ENCODE data around the gene ZNF746. TPM values are rescaled to one million over a fixed set of nuclear protein-coding genes. Genes with fewer than 3 reads are reported as not detected.

The ZNF746 gene
- total RNA-seq, 1 experiment from 2014 or later, result 19.2 TPM

DNA sequence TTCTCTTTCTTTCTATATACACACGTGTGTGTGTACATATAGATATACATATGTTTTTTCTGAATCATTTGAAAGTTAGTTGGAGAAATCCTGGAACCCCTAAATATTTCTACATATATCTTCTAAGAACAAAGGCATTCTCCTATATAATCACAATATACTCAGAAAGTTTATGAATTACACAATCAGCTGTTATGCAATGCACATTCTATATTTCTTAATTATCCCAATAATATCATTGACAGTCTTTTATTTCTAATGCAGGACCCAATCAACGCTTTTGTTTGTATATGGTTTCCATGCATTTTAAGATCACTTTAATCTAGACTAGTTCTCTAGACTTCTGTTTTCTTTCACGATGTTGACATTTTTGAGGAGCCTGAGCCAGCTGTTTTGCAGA, 27.7 kb upstream of the ZNF746 start:
- Histone ChIP-seq H3K4me2 (no peak overlapping the region), H4K20me1 (ENCODE audit: insufficient read depth) (no peaks in the 10 kb centered on the region), H3K36me3 (ENCODE audit: low read depth) (no peaks in the 10 kb centered on the region), H3K9me3 (ENCODE audit: insufficient read depth, low read depth) (peaks cover 24% of the 10 kb centered on the region), H3K27ac (no peak overlapping the region), H3K9me2 (ENCODE audit: insufficient read depth) (no peaks in the 10 kb centered on the region; the same call in 1 of the 2 replicates), H3K4me3 (no peak overlapping the region), H3K4me1 (replicated peaks; ENCODE audit: insufficient read depth) (no peaks in the 10 kb centered on the region), H2AFZ (no peak overlapping the region), H3K79me2 (ENCODE audit: low read depth) (no peaks in the 10 kb centered on the region), H3K27me3 (ENCODE audit: insufficient read depth, low read depth) (no peaks in the 10 kb centered on the region), H3F3A (ENCODE audit: insufficient read depth, low read depth) (no peaks in the 10 kb centered on the region)
- intact Hi-C loops (cut with micrococcal nuclease; ENCODE audit: unreplicated experiment), result no loop called here
- no peak for DNase-seq
- TF ChIP-seq, protein P1, sequence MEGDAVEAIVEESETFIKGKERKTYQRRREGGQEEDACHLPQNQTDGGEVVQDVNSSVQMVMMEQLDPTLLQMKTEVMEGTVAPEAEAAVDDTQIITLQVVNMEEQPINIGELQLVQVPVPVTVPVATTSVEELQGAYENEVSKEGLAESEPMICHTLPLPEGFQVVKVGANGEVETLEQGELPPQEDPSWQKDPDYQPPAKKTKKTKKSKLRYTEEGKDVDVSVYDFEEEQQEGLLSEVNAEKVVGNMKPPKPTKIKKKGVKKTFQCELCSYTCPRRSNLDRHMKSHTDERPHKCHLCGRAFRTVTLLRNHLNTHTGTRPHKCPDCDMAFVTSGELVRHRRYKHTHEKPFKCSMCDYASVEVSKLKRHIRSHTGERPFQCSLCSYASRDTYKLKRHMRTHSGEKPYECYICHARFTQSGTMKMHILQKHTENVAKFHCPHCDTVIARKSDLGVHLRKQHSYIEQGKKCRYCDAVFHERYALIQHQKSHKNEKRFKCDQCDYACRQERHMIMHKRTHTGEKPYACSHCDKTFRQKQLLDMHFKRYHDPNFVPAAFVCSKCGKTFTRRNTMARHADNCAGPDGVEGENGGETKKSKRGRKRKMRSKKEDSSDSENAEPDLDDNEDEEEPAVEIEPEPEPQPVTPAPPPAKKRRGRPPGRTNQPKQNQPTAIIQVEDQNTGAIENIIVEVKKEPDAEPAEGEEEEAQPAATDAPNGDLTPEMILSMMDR (conservative IDR thresholded peaks at IDR 0.05), result no peak
- TF ChIP-seq EZH2 (IDR thresholded peaks at IDR 0.05; ENCODE audit: low read depth), result no peak
- POLR2A ChIA-PET (ENCODE audit: unreplicated experiment), result no interaction called here
- CTCF ChIA-PET, result no interaction called here
- no TSS peak for BruUV-seq (replicated peaks)

DNA sequence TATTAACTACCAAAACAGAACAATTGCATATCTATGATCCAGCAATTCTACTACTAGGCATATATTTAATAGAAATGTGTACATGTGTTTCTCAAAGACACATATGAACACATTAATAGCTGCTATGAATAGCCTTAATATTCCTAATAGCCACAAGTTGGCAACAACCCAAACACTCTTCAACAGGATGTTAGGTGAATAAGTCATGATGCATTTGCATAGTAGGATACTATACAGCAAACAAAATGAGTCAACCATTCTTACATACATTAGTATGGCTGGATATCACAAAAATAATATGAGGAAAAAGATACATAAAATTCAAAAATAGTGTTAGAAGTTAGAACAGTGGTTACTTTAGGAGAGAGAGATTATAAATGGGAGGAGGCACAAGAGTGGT, 26.8 kb upstream of the ZNF746 start:
- intact Hi-C loops (cut with micrococcal nuclease; ENCODE audit: unreplicated experiment), result no loop called here
- H3K79me2 ChIP-seq (ENCODE audit: low read depth), result no peaks in the 10 kb centered on the region
- H4K20me1 ChIP-seq (ENCODE audit: insufficient read depth), result no peaks in the 10 kb centered on the region
- no peak for DNase-seq
- H3K4me3 ChIP-seq, result no peak overlapping the region
- TF ChIP-seq EZH2 (IDR thresholded peaks at IDR 0.05; ENCODE audit: low read depth), result no peak
- TF ChIP-seq, protein P1 (conservative IDR thresholded peaks at IDR 0.05), result no peak
- no peak overlapping the region for H2AFZ ChIP-seq
- H3K27ac ChIP-seq, result no peak overlapping the region
- no peaks in the 10 kb centered on the region for H3K4me1 ChIP-seq (replicated peaks; ENCODE audit: insufficient read depth)
- no peak overlapping the region for H3K4me2 ChIP-seq
- no peaks in the 10 kb centered on the region for H3F3A ChIP-seq (ENCODE audit: insufficient read depth, low read depth)
- H3K27me3 ChIP-seq (ENCODE audit: insufficient read depth, low read depth), result 0 out of 2 replicates have a peak, but pooled peaks cover 1% of the 10 kb centered on the region
- no peaks in the 10 kb centered on the region for H3K36me3 ChIP-seq (ENCODE audit: low read depth)
- peaks cover 15% of the 10 kb centered on the region for H3K9me3 ChIP-seq (ENCODE audit: insufficient read depth, low read depth)
- no peaks in the 10 kb centered on the region; the same call in 1 of the 2 replicates for H3K9me2 ChIP-seq (ENCODE audit: insufficient read depth)
- BruUV-seq (replicated peaks), result no TSS peak
- ChIA-PET POLR2A (ENCODE audit: unreplicated experiment) (no interaction called here), CTCF (no interaction called here)

DNA sequence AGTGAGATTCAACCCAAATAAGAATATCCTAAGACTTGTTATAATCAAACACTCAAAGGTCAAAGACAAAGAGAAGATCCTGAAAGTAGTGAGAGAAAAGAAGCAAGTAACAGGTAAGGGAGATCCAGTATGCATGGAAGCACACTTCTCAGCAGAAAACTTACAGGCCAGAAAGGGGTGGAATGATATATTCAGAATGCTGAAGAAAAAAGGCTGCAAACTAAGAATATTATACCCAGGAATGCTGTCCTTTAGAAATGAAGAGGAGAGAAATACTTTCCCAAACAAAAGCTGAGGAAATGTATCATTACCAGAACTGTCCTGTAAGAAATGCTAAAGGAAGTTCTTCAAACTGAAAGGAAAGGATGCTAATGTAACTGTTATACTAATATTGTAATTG, 12.6 kb upstream of the ZNF746 start:
- Histone ChIP-seq H2AFZ (no peak overlapping the region), H3K9me3 (ENCODE audit: insufficient read depth, low read depth) (peaks cover 17% of the 10 kb centered on the region), H3K27me3 (ENCODE audit: insufficient read depth, low read depth) (peaks cover 4% of the 10 kb centered on the region; the same call in 1 of the 2 replicates), H3K79me2 (ENCODE audit: low read depth) (no peaks in the 10 kb centered on the region), H3K36me3 (ENCODE audit: low read depth) (no peaks in the 10 kb centered on the region), H3K4me2 (no peak overlapping the region), H3K27ac (no peak overlapping the region), H3K4me1 (replicated peaks; ENCODE audit: insufficient read depth) (no peaks in the 10 kb centered on the region), H3F3A (ENCODE audit: insufficient read depth, low read depth) (no peaks in the 10 kb centered on the region), H4K20me1 (ENCODE audit: insufficient read depth) (no peaks in the 10 kb centered on the region), H3K9me2 (ENCODE audit: insufficient read depth) (no peaks in the 10 kb centered on the region), H3K4me3 (no peak overlapping the region)
- TF ChIP-seq, protein P1 (conservative IDR thresholded peaks at IDR 0.05), result no peak
- no peak for TF ChIP-seq EZH2 (IDR thresholded peaks at IDR 0.05; ENCODE audit: low read depth)
- no peak for DNase-seq
- BruUV-seq (replicated peaks), result no TSS peak
- POLR2A ChIA-PET (ENCODE audit: unreplicated experiment), result no interaction called here
- CTCF ChIA-PET, result no interaction called here
- intact Hi-C loops (cut with micrococcal nuclease; ENCODE audit: unreplicated experiment), result no loop called here
